Naive B cell (primary cell): Measurements from ENCODE around the gene NOL4L. TPM values are rescaled to one million over a fixed set of nuclear protein-coding genes. Genes with fewer than 3 reads are reported as not detected.

ENCODE experiments used
- ATAC-seq, 2 donors: fragments of 150-1000 bp; cut with Tn5 transposase; 2 replicates each; pipeline ENCODE4 v1.10.0; 2021; ENCODE audit warnings: low read depth in 2 of 2, mild to moderate bottlenecking in 2 of 2, moderate library complexity in 2 of 2
- DNase-seq: peaks from one replicate; pipeline ENCODE4 v3.0.0; 2022
- H3K27ac Mint-ChIP-seq, 6 donors: one replicate each; pipeline ENCODE4 v1.8.0; 2020 to 2022; ENCODE audit warnings: mild to moderate bottlenecking in 6 of 6, mixed read lengths in 6 of 6, moderate library complexity in 5 of 6, inconsistent platforms in 2 of 6
- H3K27me3 Mint-ChIP-seq, 3 donors: one replicate each; pipeline ENCODE4 v1.8.0; 2021 to 2022; ENCODE audit warnings: mixed read lengths in 3 of 3, mild to moderate bottlenecking in 1 of 3
- H3K36me3 Mint-ChIP-seq, 2 donors: one replicate each; pipeline ENCODE4 v1.8.0; 2020 to 2022; ENCODE audit warnings: mixed read lengths in 2 of 2, inconsistent platforms in 1 of 2, mild to moderate bottlenecking in 1 of 2
- H3K4me1 Mint-ChIP-seq, 3 donors: one replicate each; pipeline ENCODE4 v1.8.0; 2020 to 2022; ENCODE audit warnings: mixed read lengths in 3 of 3, inconsistent platforms in 1 of 3, mild to moderate bottlenecking in 1 of 3, moderate library complexity in 1 of 3
- H3K4me3 Mint-ChIP-seq, 8 donors: one replicate each; pipeline ENCODE4 v1.8.0; 2020 to 2022; ENCODE audit warnings: mild to moderate bottlenecking in 8 of 8, mixed read lengths in 8 of 8, moderate library complexity in 8 of 8, inconsistent platforms in 2 of 8
- H3K9me3 Mint-ChIP-seq, 7 donors: one replicate each; pipeline ENCODE4 v1.8.0; 2020 to 2022; ENCODE audit warnings: mixed read lengths in 7 of 7, mild to moderate bottlenecking in 5 of 7, inconsistent platforms in 2 of 7, moderate library complexity in 1 of 7
- polyA plus RNA-seq, 6 donors: library from polyadenylated mRNA; unstranded; fragments of 300-500 nt; fragmentation: Illumina TruSeq; gene quantifications; one replicate each; pipeline ENCODE4 v1.2.3, GENCODE V29; 2021; ENCODE audit warnings: low read depth in 6 of 6

Gene NOL4L, protein sequence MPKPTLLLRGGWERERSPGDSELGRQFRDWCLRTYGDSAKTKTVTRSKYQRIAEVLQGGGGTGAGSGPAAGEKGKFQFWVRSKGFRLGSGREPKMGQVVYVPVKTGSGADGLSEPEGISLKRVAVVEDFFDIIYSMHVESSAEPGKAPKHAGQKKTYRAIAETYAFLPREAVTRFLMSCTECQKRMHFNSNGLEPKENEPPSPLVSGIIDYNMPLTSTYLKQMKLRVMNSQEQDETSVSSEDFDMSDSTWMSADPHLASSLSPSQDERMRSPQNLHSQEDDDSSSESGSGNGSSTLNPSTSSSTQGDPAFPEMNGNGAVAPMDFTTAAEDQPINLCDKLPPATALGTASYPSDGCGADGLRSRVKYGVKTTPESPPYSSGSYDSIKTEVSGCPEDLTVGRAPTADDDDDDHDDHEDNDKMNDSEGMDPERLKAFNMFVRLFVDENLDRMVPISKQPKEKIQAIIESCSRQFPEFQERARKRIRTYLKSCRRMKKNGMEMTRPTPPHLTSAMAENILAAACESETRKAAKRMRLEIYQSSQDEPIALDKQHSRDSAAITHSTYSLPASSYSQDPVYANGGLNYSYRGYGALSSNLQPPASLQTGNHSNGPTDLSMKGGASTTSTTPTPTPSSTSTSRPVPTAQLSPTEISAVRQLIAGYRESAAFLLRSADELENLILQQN
- polyA plus RNA-seq: 1 to 10 TPM in 5 of 6 donors, not detected in 1; 1.3 to 4.2 (median 1.5) TPM

DNA sequence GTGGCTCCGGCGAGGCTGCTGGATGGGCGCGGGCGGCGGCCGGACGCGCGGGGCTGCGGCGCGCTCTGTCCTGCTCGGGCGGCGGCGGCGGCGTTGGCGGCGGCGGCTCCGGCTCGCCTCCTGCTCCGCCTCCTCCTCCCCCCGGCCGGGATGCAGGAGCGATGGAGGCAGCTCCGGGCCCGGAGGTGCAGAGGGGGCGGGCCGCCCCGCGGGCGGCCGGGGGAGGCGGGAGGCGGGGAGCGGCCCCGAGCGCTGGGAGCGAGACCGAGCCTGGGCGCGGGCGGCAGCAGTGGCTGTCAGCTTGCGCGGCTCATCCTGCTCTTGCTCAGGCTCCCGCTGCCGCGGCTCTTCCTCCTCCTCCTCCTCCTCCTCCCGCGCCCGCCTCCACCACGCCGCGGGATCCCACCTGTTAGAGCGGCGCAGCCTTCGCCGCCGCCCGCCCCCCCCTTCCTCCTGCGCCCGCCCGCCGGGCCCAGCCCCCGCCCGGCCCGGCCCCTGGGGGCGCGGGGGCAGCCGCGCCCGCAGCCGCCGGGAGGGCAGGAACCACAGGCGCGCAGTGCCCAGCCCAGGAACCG, at the start of gene NOL4L:
NOL4L (minus strand) TSS at position 323 of the 575 bp plus-strand sequence. CDS start 443 bp downstream, outside the sequence.
- peaks cover 30 to 34% (median 31%) of the 10 kb centered on the region in 3 donors for H3K4me1 Mint-ChIP-seq
- no peaks in the 10 kb centered on the region for H3K9me3 Mint-ChIP-seq
- H3K27me3 Mint-ChIP-seq: peaks cover 6 to 17% (median 11%) of the 10 kb centered on the region in 3 donors
- ATAC-seq: peak; percentile 20 to 22
- DNase-seq: peak; percentile 9
- peak within 1 kb of the TSS in 4 of 6 donors; percentile 10 to 98 (median 92) for H3K27ac Mint-ChIP-seq
- peak within 1 kb of the TSS; percentile 79 to 98 (median 92) for H3K4me3 Mint-ChIP-seq
- peaks cover 0 to 7% of the 10 kb centered on the region in 2 donors for H3K36me3 Mint-ChIP-seq

DNA sequence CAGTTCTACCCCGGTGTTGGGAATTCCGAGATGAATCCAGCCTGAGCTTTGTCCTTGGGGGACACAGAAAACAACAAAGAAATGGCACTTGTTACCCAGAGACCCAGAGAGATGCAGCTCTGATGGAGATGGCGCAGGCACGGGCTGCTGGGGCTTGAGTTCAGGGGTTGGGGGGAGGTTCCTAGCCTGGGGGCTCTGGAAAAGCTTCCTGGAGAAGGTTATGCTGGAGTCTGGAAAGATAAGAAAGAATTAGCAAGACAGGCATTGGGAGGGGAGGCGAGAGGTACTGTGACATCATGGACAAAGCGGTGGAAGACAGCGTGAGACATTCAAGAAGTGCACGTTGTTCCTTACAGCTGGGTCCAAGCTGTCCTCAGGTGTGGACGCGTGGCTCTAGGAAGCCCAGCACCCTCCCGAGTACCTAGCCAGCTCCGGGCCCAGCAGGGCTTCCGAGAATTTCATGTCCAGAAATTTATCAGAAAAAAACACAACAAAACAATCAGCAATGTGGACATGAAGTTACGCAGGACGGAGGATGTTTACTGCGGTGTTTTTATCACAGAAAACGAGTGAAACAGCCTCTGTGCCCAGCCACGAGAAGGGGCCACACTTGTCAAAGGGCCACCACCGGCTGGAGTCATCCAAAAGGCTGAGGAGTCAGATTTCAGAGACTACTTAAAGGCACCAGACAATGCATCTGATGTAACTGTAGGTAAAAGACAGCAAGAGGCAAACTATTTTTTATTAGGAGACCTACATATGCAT, 49.1 kb upstream of the NOL4L start:
- no peaks in the 10 kb centered on the region for H3K36me3 Mint-ChIP-seq
- H3K9me3 Mint-ChIP-seq: no peaks in the 10 kb centered on the region
- peak overlapping the region in 1 of 6 donors; percentile 62 for H3K27ac Mint-ChIP-seq
- ATAC-seq (no peak), DNase-seq (no peak)
- H3K27me3 Mint-ChIP-seq: peaks cover 0 to 13% (median 8%) of the 10 kb centered on the region in 3 donors
- H3K4me1 Mint-ChIP-seq: no peaks in the 10 kb centered on the region
- no peak overlapping the region for H3K4me3 Mint-ChIP-seq

DNA sequence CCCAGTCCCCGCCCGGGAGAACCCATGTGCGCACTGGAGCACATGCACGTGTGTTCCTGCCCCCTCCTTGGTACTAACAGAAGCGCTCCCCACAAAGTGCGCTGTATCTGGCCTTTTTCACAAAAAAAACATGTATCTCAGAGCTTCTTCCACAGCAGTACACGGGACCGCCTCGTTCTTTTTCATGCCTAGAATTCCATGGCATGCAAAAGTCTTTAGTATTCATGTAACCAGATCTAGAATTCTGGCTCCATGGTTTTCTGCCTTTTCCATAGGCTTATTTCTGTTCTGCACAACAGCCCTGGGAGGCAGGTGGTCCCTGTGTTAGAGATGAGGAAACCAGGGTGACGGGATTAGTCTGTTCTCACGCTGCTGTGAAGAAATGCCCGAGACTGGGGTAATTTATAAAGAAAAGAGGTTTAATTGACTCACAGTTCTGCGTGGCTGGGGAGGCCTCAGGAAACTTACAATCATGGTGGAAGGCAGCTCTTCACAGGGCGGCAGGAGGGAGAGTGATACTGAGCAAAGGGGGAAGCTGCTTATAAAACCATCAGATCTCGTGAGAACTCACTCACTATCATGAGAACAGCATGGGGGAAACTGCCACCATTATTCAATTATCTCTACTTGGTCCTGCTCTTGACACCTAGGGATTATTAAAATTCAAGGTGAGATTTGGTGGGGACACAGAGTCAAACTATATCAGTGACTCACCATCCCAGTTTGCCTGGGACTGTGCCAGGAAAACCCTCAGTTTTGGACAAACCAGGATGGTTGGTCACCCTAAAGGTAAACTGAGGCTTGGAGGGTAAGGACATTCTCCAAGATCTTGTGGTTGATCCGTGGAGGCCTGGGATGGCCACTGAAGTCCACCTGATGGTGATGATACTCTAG, 47.6 kb upstream of the NOL4L start:
- Mint-ChIP-seq H3K36me3 (no peaks in the 10 kb centered on the region), H3K9me3 (no peaks in the 10 kb centered on the region), H3K4me3 (no peak overlapping the region), H3K27me3 (peaks cover 0 to 13% (median 8%) of the 10 kb centered on the region in 3 donors), H3K4me1 (peaks cover 9 to 10% (median 9%) of the 10 kb centered on the region in 3 donors), H3K27ac (peak overlapping the region in 1 of 6 donors; percentile 73)
- ATAC-seq (no peak), DNase-seq (no peak)

DNA sequence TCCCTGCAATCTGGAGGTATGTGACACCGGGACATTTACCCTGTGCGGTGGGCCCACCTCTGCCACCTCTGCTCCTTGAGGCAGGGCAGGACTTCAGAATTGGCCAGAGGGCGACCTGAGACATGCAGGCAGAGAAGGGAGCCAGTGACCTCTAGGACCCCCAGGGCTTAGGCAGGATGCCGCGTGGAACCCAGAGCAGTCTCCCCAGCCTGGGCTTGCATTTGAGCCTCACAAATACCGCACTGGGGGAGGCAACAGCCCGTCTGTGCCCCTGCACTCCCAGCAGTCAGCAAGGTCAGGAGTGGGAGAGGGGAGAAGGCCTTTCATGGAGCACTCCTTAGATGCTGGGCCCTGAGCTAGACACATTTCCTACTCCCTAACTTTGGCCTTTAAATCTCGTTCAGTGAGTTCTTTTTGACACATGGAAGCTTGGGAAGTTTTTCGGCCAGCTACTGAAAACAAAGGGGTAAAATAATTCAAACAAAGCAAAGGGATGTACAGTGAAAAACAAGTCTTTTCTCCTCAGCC, 46.9 kb upstream of the NOL4L start:
- Mint-ChIP-seq H3K36me3 (no peaks in the 10 kb centered on the region), H3K27me3 (peaks cover 0 to 13% (median 8%) of the 10 kb centered on the region in 3 donors), H3K4me3 (no peak overlapping the region), H3K27ac (no peak overlapping the region), H3K9me3 (no peaks in the 10 kb centered on the region), H3K4me1 (peaks cover 13 to 15% (median 14%) of the 10 kb centered on the region in 3 donors)
- ATAC-seq (no peak), DNase-seq (no peak)

DNA sequence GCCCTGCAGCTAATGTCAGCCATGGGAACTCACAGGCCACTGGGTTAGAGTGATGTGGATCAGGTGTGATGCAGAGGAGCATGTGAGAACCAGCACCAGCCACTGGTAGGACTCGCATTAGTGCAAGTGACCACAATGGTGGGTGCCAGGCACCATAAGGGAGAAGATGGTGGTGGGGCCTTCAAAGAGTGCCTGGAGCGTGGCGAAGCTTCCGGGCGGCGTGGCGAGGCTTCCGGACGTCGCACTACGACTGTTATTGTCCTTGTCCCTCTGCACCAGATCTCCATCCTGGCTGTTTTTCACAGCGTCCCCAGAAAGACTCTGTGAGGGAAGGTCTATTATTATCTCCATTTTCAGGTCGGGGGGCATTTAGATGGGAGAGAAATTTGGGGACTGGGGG, 44.7 kb upstream of the NOL4L start:
- Mint-ChIP-seq H3K36me3 (no peaks in the 10 kb centered on the region), H3K4me3 (no peak overlapping the region), H3K9me3 (no peaks in the 10 kb centered on the region), H3K27me3 (peaks cover 0 to 6% (median 4%) of the 10 kb centered on the region in 3 donors), H3K27ac (peak overlapping the region in 1 of 6 donors; percentile 59), H3K4me1 (peaks cover 13 to 15% (median 14%) of the 10 kb centered on the region in 3 donors)
- DNase-seq (no peak), ATAC-seq (no peak)

DNA sequence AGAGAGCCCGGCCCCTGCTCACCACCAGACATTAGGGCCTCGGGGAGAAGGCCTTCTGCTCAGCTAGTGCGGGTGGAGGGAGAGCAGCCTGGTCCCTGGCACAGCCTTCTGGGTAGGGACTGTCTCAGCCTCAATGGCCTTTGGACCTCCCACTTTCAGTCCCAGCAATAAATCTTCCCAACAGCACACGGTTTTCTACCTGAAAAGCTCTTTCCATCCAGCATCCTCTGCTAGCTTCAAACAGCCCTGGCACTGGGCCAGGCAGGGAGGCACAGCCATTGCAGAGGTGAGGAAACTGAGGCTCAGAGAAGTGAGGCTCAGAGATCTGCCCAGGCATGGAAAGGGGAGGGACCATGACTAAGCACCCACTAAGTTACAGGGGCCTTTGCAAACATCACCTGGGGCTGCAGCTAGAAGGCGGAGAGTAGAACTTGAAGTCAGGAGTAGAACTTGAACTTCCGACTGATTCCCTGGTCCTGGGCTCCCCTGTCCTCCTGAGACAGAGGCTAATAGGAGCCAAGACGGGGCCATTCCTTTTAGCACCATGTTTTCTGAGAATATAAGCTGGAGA, 43.9 kb upstream of the NOL4L start:
- Mint-ChIP-seq H3K4me3 (peak overlapping the region in 1 of 8 donors; percentile 75), H3K36me3 (no peaks in the 10 kb centered on the region), H3K4me1 (peaks cover 13 to 15% (median 14%) of the 10 kb centered on the region in 3 donors), H3K27me3 (peaks cover 0 to 6% (median 4%) of the 10 kb centered on the region in 3 donors), H3K9me3 (no peaks in the 10 kb centered on the region), H3K27ac (peak overlapping the region in 2 of 6 donors; percentile 49 to 75)
- no peak for DNase-seq
- ATAC-seq: no peak

DNA sequence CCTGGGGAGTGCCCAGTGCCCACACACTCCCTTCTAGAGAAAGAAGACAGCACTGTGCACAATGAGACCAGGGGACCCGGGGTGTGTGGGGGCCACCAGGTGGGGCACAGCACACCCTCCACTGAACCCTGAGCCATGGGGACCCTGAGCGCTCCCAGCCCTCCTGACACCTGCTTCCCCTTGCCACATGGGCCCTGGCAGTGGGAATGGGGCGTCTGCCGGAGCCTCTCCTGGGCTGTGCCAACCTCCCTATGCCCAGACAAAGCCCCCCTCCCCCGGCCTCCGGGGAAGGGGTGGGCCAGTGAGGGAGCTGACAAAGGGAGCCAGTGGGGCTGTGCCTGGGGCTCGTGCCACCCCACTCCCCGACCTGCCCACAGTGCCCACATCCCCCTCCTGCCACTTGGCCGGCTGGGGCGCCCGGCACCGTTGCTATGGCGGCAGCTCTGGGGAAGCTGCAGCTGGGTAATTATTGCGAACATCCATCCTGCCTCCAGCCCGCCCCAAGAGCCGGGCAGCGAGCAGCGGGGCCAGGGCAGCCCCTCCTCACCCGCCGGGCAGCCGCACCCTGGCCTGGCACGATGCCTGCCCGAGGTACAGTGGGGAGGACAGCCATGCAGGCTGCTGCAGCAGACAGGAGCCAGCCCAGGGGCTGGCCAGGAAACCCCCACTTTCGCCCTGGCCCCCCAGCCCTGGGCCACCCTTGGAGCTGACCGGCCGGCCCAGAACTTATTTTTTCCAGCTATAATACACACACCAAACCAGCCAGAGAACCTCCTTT, 41.9 kb upstream of the NOL4L start:
- H3K27ac Mint-ChIP-seq: peak overlapping the region in 3 of 6 donors; percentile 18 to 80 (median 60)
- peak overlapping the region; percentile 27 to 86 (median 78) for H3K4me3 Mint-ChIP-seq
- H3K9me3 Mint-ChIP-seq: no peaks in the 10 kb centered on the region
- ATAC-seq (peak; percentile 69 to 72), DNase-seq (peak; percentile 42)
- peaks cover 13 to 15% (median 14%) of the 10 kb centered on the region in 3 donors for H3K4me1 Mint-ChIP-seq
- H3K27me3 Mint-ChIP-seq: peaks cover 0 to 4% (median 0%) of the 10 kb centered on the region in 3 donors
- H3K36me3 Mint-ChIP-seq: no peaks in the 10 kb centered on the region

DNA sequence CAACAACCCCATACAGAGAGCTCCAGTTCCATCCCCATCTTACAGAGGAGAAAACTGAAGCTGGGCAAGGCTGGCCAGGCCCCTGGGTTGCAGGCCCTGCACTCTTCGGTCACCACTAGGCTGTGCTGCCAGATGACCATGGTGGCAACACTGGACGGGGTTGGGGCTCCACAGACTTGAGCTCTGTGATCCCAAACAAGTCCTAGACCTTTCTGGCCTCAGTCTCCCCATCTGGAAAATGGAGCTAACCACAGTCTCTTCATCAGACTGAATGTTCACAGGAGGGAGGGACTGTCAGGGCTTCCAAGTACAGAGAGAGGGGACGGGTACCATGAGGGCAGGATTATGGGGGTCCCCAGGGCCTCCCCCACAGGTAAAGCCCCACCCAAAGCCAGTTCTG, 41.3 kb upstream of the NOL4L start:
- DNase-seq: no peak
- Mint-ChIP-seq H3K4me3 (peak overlapping the region in 3 of 8 donors; percentile 1 to 78 (median 42)), H3K4me1 (peaks cover 13 to 15% (median 14%) of the 10 kb centered on the region in 3 donors), H3K27me3 (peaks cover 0 to 4% (median 0%) of the 10 kb centered on the region in 3 donors), H3K27ac (no peak overlapping the region), H3K9me3 (no peaks in the 10 kb centered on the region), H3K36me3 (no peaks in the 10 kb centered on the region)
- ATAC-seq: no peak

DNA sequence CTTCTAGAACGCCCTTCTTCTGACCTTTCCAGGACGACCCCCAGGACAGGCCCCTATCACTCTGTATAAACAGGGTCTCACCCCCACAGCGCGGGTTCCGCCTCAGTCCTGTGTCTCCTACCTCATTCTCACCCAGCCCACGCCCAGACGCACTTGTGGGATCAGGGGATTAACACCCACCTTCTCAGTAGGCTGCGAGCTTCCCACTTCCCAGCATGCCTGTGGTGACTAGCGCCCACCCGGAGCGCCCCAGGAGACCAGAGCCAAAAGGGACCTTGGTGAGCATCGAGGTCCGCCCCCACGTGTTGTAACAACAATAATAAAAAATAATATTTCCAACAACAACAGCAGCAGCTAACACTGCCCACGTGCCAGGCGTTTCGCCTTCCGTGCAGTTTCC, 40.9 kb upstream of the NOL4L start:
- Mint-ChIP-seq H3K36me3 (no peaks in the 10 kb centered on the region), H3K27me3 (peaks cover 0 to 4% (median 0%) of the 10 kb centered on the region in 3 donors), H3K4me3 (peak overlapping the region in 2 of 8 donors; percentile 20 to 42), H3K27ac (peak overlapping the region in 1 of 6 donors; percentile 38), H3K9me3 (no peaks in the 10 kb centered on the region), H3K4me1 (peaks cover 13 to 15% (median 14%) of the 10 kb centered on the region in 3 donors)
- DNase-seq (no peak), ATAC-seq (no peak)

DNA sequence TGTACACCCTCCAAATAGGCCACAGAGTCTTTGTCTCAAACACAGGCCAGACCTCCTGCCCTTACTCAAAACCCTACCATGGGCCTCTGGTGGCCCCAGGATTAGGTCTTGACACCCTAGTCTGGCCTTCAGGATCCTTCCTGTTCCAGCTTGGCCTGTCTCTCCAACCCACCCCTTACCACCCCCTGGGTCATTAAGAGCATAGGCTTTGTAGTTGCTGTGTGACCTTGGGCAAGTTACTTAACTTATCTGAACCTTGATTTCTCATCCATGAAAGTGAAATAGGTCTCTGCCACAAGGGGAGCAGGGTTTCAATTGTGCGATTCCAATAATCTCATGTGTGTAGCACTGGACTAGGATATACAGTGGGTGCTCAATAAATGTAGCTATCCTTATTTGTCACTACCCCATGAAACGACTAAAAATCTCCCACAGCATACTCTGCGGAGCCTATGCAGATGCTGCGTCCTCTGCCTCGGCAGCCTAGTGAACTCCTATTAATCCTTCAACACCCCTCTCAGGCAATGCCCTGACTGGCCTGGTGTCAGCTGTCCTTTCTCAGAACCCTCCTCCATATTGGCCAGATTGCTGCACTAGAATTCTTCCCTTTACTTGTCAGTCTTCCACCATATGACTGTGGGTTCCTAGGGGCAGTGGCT, 39.7 kb upstream of the NOL4L start:
- Mint-ChIP-seq H3K27ac (no peak overlapping the region), H3K36me3 (no peaks in the 10 kb centered on the region), H3K4me3 (peak overlapping the region in 1 of 8 donors; percentile 34), H3K9me3 (no peaks in the 10 kb centered on the region), H3K4me1 (peaks cover 13 to 15% (median 14%) of the 10 kb centered on the region in 3 donors), H3K27me3 (peaks cover 0 to 4% (median 0%) of the 10 kb centered on the region in 3 donors)
- DNase-seq (no peak), ATAC-seq (no peak)
